EL (cell line): ENCODE data around the gene GPR61.

Experiments
- DNase-seq: peaks from one replicate; pipeline ENCODE4 v3.0.0-alpha.2; 2016

The GPR61 gene

GRCh38 chr1:109509176-109510134 is 30.2 kb upstream of the GPR61 start, which contains the start of gene AMIGO1:
TSS of gene AMIGO1 (minus strand) at chr1:109509727. CDS start at chr1:109508912, 815 bp downstream.
- DNase-seq, result peak; percentile 72

GRCh38 chr1:109513110-109513710 is 26.5 kb upstream of the GPR61 start:
- DNase-seq, result no peak

DNA sequence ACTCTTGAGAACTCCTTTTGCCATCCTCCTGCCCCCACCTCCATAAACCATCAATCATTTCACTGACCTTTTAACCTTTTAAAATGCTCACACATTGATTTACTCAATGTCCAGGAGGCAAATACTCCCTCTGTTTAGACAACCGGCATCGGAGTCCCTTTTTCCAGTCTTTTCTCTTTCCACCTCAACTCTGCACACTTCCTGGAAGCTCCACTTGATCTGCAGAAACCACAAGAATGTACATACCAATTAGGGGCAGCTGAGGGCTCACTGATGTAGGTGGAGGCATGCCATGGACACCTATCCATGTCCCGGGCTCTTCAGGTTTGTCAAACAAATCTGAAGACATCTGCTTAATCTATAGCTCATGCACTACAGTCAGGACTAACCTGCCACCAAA is 24.8 kb upstream of the GPR61 start:
- DNase-seq, result no peak

- peak; percentile 92 for DNase-seq
Measured at GRCh38 chr1:109516872-109517271, 22.8 kb upstream of the GPR61 start.

- peak; percentile 62 for DNase-seq
Measured at GRCh38 chr1:109517337-109517736, 22.3 kb upstream of the GPR61 start.

GRCh38 chr1:109521002-109521951 is 18.4 kb upstream of the GPR61 start:
- no peak for DNase-seq

DNA sequence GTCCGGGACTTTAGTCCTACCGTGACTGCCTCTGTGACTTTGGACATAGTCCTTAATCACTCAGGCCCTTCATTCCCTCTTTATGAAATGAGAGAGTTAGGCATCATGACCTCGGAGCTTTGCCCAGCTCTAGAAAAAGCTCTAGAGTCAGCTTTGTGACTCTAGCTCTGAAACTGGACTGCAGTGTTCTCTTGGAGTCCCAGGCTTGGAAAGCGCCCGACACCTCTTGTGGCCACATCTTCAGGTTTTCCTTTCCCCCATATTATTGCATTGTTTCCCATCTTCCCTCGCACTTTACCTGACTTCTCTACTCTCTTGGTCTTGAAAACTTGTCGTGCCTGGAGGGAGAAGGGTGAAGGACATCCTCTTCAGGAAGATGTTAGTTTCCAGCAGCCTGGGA is 17.6 kb upstream of the GPR61 start:
- DNase-seq, result no peak

DNA sequence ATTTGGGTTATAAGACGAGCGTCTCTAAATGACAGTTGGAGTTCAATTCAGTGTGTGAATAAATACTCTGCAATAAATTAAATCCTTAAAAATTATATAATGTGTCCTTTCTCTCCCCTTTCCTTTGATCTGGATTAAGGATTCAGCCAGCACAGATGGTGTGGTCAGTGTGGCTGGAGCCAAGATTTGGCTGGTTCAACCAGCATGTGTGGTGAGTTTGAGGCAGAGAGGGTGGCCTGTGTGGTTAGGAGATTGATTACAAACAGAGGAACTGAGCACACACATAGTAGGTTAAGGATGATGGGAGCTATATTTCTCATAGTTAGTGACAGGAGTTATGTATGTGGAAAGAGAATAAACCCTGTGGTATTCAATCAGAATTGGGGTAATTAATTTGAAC is 16.0 kb upstream of the GPR61 start:
- no peak for DNase-seq

DNA sequence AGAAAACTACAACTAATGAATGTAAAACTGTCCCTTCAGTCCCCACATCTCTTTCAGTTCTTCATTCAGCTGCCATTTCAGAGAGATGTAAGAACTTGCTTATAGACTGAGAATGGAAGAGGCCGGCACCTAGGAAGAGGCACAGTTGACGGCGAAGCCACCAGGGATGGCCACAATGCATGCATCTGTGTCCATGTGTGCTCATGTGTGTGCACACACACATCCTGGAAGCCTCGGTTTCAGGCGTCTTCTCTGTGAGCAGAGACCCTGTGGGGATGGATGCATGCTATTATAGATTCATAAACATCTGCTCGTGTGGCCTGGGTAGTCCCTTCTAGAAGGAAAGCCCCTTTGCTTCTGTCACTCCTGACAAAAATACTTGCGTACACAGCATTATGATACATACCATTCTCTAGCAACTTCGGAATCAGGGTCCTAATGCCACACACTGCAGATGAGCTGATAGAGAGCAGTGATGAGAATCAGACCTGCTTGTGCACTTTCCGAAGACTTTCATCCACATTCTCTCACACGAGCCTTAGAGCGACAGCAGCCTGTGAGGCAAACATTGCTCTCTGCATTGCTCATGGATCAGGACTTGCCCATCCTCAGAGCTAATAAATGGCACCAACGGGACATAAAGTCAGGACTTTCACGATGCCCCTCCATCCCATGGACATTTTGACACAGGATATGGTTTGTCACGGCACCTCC is 12.4 kb upstream of the GPR61 start:
- no peak for DNase-seq

GRCh38 chr1:109527846-109528695 is 11.6 kb upstream of the GPR61 start:
- DNase-seq, result no peak

DNA sequence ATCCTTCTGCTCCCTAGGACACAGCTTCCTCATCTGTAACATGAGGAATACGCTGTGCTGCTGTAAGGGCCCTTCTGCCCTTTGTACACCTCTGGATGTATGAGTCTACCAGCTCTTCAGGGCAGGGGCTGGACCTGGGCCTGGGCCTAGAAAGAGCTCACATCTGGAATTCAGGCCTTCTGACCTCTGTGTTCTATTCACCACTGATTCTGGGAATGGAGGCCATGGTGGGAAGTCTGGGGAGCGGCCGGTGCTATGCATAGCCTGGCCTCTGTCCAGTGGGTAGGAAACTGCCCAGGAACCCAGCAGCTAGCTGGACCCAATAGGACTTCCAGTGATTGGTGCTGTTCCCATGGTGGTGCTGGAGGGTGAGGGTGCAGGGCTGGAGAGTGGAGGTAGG is 11.0 kb upstream of the GPR61 start:
- no peak for DNase-seq

- DNase-seq, result peak; percentile 28
Measured at GRCh38 chr1:109529881-109530456, 9.7 kb upstream of the GPR61 start.

GRCh38 chr1:109530457-109531087 is 9.1 kb upstream of the GPR61 start:
- no peak for DNase-seq

- DNase-seq, result no peak
Measured at GRCh38 chr1:109531380-109531779, 8.3 kb upstream of the GPR61 start.

- DNase-seq, result peak; percentile 22
Measured at GRCh38 chr1:109531826-109532364, 7.8 kb upstream of the GPR61 start.

GRCh38 chr1:109532365-109533136 is 7.1 kb upstream of the GPR61 start:
- peak; percentile 86 for DNase-seq

DNA sequence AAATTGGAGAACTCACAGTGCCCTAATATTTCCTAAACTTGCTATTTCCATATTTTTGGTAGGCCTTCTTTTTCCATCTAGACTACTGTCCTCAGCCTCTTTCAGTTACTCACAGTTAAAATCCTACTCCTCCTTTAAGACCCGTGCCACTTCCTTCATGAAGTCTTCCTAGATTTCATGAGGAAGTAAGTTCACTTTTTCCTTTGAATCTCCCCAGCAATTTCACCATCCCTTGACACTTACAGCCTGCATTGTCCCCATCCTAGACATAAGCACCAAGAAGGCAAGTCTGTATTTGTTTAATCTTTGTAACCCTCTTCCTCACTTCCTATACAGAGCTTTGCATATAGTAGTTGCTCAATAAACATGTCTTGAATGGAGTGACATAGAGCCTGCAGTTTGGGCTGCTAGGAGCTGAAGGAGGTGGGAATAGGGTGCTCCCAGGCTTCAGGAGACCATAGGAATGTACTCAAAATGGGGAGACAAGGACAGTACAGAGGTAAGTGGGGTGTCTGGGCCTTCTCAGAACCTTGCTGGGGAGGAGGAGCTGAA is 5.3 kb upstream of the GPR61 start:
- no peak for DNase-seq

DNA sequence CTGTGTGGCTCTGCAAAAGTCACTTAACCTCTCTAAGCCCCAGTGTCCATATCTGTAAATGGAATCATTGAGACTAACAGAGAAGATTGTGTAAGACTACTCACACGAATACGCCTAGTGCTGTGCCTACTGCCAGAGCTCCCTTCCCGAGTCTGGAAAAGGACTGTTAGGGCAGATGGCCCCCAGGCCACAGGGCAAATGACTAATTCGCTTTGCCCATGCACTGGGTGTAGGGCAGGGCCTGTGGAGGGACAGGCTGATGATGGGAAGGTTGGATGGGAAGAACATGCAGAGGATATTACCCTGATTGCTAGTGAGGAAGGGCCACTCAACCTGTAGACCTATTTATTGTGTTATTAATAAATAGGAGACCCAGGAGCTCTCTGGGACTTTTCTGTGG is 4.2 kb upstream of the GPR61 start:
- DNase-seq, result no peak

DNA sequence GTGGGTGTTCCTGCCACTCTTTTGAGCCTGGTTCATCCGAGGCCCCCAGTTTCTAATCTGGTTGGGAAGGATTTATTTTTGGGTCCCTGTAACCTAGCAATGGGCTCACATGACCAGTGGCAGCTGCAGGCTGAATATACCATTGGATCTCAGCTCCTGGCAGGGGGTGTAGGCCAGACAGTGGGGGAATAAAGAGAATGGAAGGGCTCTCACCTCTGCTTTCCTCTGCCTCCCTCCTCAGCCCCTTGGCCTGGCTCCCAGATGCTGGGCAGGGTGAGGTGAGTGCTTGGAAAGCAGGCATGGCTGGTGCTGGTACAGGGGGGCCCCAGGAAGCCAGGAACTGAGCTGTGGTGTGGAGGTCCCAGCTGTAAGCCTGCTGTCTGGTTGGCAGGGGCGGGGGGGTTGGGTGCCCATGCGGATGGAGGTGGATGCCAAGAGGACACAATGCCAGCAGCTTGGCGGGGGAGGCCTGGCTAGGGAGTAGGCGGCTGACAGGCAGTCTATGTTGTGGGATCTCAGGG is 3.6 kb upstream of the GPR61 start:
- DNase-seq, result no peak
